NCI-H226 (cell line): Measurements from ENCODE around the gene NAA20.

Experiments
- DNase-seq: peaks from one replicate; pipeline ENCODE4 v3.0.0-alpha.2; 2015

NAA20 gene

DNA sequence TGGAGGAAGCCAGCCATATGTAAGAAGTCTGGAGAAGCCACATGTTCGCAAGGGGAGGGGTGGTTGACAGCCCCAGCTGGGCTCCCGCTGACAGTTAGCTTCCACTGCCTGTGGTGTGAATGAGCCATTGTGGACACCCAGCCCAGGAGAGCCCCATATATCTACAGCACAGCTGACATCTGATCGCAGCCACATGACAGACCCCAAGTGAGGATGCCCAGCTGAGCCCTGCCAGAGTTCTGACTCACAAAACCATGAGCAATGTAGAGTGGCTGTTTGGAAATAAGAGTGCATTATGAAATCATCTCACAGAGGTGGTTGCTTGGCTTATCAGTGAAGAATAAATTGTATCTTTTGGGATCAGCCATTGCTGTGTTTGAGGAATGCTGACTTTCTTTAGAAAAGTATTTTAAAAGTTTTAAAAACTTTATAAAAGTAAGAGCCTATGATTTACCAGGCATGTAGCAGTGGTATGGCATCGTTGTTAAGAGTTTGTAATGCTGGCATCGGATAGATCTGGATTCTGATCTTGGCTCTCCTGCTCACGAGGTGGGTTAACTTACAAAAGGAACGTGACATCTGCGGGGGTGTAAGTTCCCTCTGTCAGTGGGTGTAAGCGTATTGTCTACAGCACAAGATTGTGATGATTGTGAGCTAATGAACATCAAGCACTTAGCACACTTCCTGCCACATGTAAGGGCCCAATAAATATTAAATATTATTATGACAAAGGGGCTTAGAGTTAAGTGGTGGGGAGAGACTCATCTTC, 59.3 kb downstream of the NAA20 start:
- DNase-seq: no peak

DNA sequence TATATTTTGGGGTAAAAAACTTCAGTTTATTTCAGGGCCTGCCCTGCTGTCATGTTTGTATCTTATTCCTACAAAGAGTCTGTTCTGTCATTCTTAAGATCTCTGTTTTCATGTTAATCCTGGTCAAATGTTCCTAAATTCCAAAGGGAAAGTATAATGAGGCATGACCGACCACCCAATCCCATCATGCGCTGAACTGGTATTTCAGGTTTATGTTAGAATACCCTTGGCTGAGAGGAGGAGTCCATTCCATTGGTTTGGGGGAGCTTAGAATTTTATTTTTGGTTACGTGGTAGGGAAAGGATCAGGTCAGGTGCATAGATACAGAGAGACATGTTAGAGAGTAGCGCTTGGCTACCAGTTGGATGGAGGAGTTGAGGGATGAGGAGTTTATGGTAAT, 60.9 kb downstream of the NAA20 start:
- no peak for DNase-seq

DNA sequence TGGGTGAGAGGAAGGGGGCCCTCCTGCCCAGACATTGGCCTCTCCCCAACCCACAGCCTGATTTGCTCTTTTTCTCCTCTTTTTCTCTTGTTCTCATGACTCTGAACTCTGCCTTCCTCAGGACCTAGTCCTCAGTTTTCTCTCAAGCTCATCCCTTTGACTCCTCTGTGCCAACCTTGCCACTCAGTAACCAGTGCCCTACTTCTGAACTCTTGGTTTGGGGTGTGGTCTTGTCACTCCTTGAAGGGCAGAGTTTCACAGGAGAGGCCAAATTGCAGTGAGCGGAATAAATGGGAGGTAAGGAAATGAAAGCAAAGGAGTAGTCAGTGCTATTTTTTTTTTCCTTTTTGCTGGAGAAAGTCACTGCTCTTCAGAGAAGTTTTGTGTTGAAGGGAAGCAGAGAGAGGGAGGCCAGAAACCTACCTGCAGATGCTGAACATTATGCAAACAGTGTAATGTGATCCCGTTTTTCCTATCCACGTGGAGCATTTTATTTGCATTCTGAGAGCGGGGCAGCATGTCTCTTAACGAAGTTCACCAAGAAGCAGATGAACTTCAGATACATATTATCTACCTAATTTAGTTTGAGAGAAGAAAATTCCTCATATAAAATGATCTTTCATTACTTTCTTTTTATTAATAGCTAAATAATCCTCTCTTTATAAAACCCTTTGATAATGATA, 62.1 kb downstream of the NAA20 start:
- no peak for DNase-seq
